Parathyroid adenoma (tissue), 2 donors: Measurements from ENCODE around the gene ZNF750.

Experiments
- H2AFZ ChIP-seq: fragments of 300-600 bp; sonication (generic); one replicate; pipeline ENCODE4 v1.7.0; 2017; ENCODE audit warnings: antibody characterized with exemption, mild to moderate bottlenecking
- H3K27ac ChIP-seq: fragments of 300-600 bp; sonication (generic); one replicate; pipeline ENCODE4 v1.7.0; 2017
- H3K27me3 ChIP-seq: fragments of 300-600 bp; sonication (generic); one replicate; pipeline ENCODE4 v1.7.0; 2017; ENCODE audit warnings: low read length; ENCODE audit not compliant: control insufficient read depth, insufficient read depth
- H3K36me3 ChIP-seq: fragments of 300-600 bp; sonication (generic); one replicate; pipeline ENCODE4 v1.7.0; 2017; ENCODE audit warnings: low read length; ENCODE audit not compliant: control insufficient read depth, insufficient read depth
- H3K4me1 ChIP-seq: fragments of 300-600 bp; sonication (generic); one replicate; pipeline ENCODE4 v1.7.0; 2017; ENCODE audit warnings: control low read depth
- H3K4me2 ChIP-seq: fragments of 300-600 bp; sonication (generic); one replicate; pipeline ENCODE4 v1.7.0; 2017; ENCODE audit warnings: low read length
- H3K4me3 ChIP-seq: fragments of 300-600 bp; sonication (generic); one replicate; pipeline ENCODE4 v1.7.0; 2017; ENCODE audit warnings: low read depth, low read length
- H3K79me2 ChIP-seq: fragments of 300-600 bp; sonication (generic); one replicate; pipeline ENCODE4 v1.7.0; 2017; ENCODE audit warnings: control low read depth
- H3K9ac ChIP-seq: fragments of 300-600 bp; sonication (generic); one replicate; pipeline ENCODE4 v1.7.0; 2017; ENCODE audit warnings: mild to moderate bottlenecking
- H3K9me3 ChIP-seq: fragments of 300-600 bp; sonication (generic); one replicate; pipeline ENCODE4 v1.7.0; 2017; ENCODE audit warnings: low read length; ENCODE audit not compliant: control insufficient read depth
- CTCF ChIP-seq: fragments of 300-600 bp; sonication (generic); IDR thresholded peaks from one replicate; pipeline ENCODE4 v1.7.0; 2017; ENCODE audit warnings: antibody characterized with exemption, mild to moderate bottlenecking
- donor health status: primary hyperparathyroidism.

ZNF750 gene

DNA sequence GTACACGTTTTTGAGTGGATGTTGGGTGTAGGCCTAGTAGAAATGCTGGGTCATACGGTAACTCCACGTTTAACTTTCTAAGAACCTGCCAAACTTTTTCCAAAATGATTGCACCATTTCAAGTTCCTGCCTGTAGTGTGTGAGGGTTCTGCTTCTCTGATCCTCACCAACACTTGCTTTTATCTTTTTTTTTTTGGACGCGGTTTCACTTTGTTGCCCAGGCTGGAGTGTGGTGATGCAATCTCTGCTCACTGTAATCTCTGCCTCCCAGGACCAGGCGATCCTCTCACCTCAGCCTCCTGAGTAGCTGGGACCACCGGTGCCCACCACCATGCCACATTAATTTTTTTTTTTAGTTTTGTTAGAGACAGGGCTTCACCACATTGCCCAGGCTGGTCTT lies 23.5 kb downstream of the ZNF750 start:
- Histone ChIP-seq H3K27ac (no peak overlapping the region), H3K4me3 (no peak overlapping the region), H3K27me3 (no peaks in the 10 kb centered on the region), H3K9me3 (no peaks in the 10 kb centered on the region), H3K4me2 (no peak overlapping the region), H3K9ac (no peak overlapping the region), H3K36me3 (no peaks in the 10 kb centered on the region), H2AFZ (no peak overlapping the region), H3K4me1 (no peaks in the 10 kb centered on the region), H3K79me2 (peaks cover 2% of the 10 kb centered on the region)
- TF ChIP-seq CTCF, result no peak

- no peak overlapping the region for H3K9ac ChIP-seq
- H3K4me1 ChIP-seq, result no peaks in the 10 kb centered on the region
- H3K4me3 ChIP-seq, result no peak overlapping the region
- no peaks in the 10 kb centered on the region for H3K36me3 ChIP-seq
- no peak overlapping the region for H3K27ac ChIP-seq
- H3K9me3 ChIP-seq, result no peaks in the 10 kb centered on the region
- H3K27me3 ChIP-seq, result no peaks in the 10 kb centered on the region
- H3K4me2 ChIP-seq, result no peak overlapping the region
- no peak for TF ChIP-seq CTCF
- no peak overlapping the region for H2AFZ ChIP-seq
- H3K79me2 ChIP-seq, result peaks cover 2% of the 10 kb centered on the region
These were observed 24.0 kb downstream of the ZNF750 start for GRCh38 chr17:82815790-82816305.

- Histone ChIP-seq H3K9ac (no peak overlapping the region), H3K27ac (no peak overlapping the region), H3K4me1 (no peaks in the 10 kb centered on the region), H2AFZ (no peak overlapping the region), H3K27me3 (no peaks in the 10 kb centered on the region), H3K4me2 (no peak overlapping the region), H3K4me3 (no peak overlapping the region), H3K9me3 (no peaks in the 10 kb centered on the region), H3K36me3 (no peaks in the 10 kb centered on the region), H3K79me2 (peaks cover 2% of the 10 kb centered on the region)
- no peak for TF ChIP-seq CTCF
These were observed 24.5 kb downstream of the ZNF750 start for GRCh38 chr17:82815354-82815753.

DNA sequence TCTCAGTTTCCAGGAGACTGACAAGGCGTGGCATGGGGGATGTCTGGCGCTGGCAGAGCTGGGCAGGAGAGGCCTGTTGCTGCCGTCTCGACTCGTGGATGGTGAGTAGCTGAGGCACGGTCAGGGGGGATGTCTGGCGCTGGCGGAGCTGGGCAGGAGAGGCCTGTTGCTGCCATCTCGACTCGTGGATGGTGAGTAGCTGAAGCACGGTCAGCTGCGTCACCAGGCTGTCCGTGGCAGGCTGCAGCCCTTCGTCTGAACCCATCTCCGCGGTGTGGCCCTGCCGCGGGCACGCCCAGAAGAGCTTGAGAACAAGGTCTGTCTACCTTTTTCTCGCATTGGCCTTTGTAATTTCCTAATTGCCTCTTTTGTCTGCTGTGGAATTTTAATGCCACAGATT lies 25.0 kb downstream of the ZNF750 start:
- Histone ChIP-seq H3K4me2 (no peak overlapping the region), H3K27ac (no peak overlapping the region), H3K4me1 (no peaks in the 10 kb centered on the region), H3K36me3 (no peaks in the 10 kb centered on the region), H2AFZ (no peak overlapping the region), H3K9ac (no peak overlapping the region), H3K27me3 (no peaks in the 10 kb centered on the region), H3K9me3 (no peaks in the 10 kb centered on the region), H3K79me2 (peaks cover 2% of the 10 kb centered on the region), H3K4me3 (no peak overlapping the region)
- no peak for TF ChIP-seq CTCF

GRCh38 chr17:82813299-82814051 lies 26.3 kb downstream of the ZNF750 start:
- no peak overlapping the region for H2AFZ ChIP-seq
- H3K4me3 ChIP-seq, result no peak overlapping the region
- H3K4me2 ChIP-seq, result no peak overlapping the region
- H3K27ac ChIP-seq, result no peak overlapping the region
- TF ChIP-seq CTCF, result no peak
- H3K79me2 ChIP-seq, result peaks cover 2% of the 10 kb centered on the region
- no peaks in the 10 kb centered on the region for H3K36me3 ChIP-seq
- H3K9me3 ChIP-seq, result no peaks in the 10 kb centered on the region
- H3K4me1 ChIP-seq, result no peaks in the 10 kb centered on the region
- no peak overlapping the region for H3K9ac ChIP-seq
- H3K27me3 ChIP-seq, result no peaks in the 10 kb centered on the region
